Endothelial cell of umbilical vein (primary cell): Measurements from ENCODE around the gene EFNA2. TPM values are rescaled to one million over a fixed set of nuclear protein-coding genes. Genes with fewer than 3 reads are reported as not detected.
"Not testable (repeated sequence)": the region's sequence is repeated elsewhere in the genome, so short reads cannot be mapped to it uniquely, and the experiment has no call there.

Experiments
- BruUV-seq: library from RNA; stranded (reverse); fragments of 400-500 nt; replicated peaks from 2 replicates; lab custom pipeline; 2021; lab: Mats Ljungman, UMichigan
- CTCF ChIA-PET: fragments of 300-600, 350-600 bp; sonication (Branson Sonifier 250); formaldehyde crosslinking; loops from one replicate; lab custom pipeline; 2021; ENCODE audit warnings: antibody characterized with exemption, inconsistent platforms; lab: Charles Lee
- POLR2A ChIA-PET: fragments of 300-600, 350-600 bp; sonication (Branson Sonifier 250); formaldehyde crosslinking; loops from one replicate; lab custom pipeline; 2021; ENCODE audit warnings: antibody characterized with exemption, inconsistent platforms; lab: Charles Lee
- DNase-seq: peaks from one replicate; pipeline ENCODE4 v3.0.0-alpha.2; 2011; ENCODE audit warnings: low read depth, low spot score
- FAIRE-seq: peaks from 2 replicates; lab custom pipeline; 2011; peaks lifted over from hg19 to GRCh38; lab: Jason Lieb, UNC
- H2AFZ ChIP-seq: 2 replicates; pipeline ENCODE4 v1.6.0; 2012; ENCODE audit warnings: low read depth, low read length, control low read depth, inconsistent platforms
- H3K27ac ChIP-seq: 2 replicates; pipeline ENCODE4 v1.5.1; 2011; ENCODE audit warnings: low read depth, mild to moderate bottlenecking, control low read depth, low read length, moderate library complexity; ENCODE audit not compliant: insufficient read depth
- H3K27me3 ChIP-seq, 2 experiments: 2 replicates each; pipeline versions ENCODE4 v1.6.0 to v1.6.1; 2011; ENCODE audit warnings: low read length in 2 of 2, mixed read lengths in 1 of 2; ENCODE audit not compliant: control insufficient read depth in 2 of 2, insufficient read depth in 2 of 2
- H3K36me3 ChIP-seq, 2 experiments: 2 replicates in 1 of 2; 3 replicates in 1 of 2; pipeline ENCODE4 v1.5.1; 2011; ENCODE audit warnings: low read length in 2 of 2, mild to moderate bottlenecking in 1 of 2, moderate library complexity in 1 of 2; ENCODE audit not compliant: control insufficient read depth in 2 of 2, insufficient read depth in 2 of 2; ENCODE audit errors: extremely low read depth in 1 of 2
- H3K4me1 ChIP-seq: 3 replicates; pipeline ENCODE4 v1.5.1; 2011; ENCODE audit warnings: mild to moderate bottlenecking, low read length; ENCODE audit not compliant: control insufficient read depth, insufficient read depth; ENCODE audit errors: extremely low read depth
- H3K4me2 ChIP-seq: 2 replicates; pipeline ENCODE4 v1.6.1; 2011; ENCODE audit warnings: low read length, control low read depth, mixed read lengths; ENCODE audit not compliant: insufficient read depth
- H3K4me3 ChIP-seq, 3 experiments: fragments of 200-600 bp in 1 of 3; sonication (generic), shearing (Covaris generic) in 1 of 3; replicated peaks in 1 of 3; 2 replicates each; pipeline ENCODE4 v1.5.1; 2011 to 2016; ENCODE audit warnings: control low read depth in 3 of 3, low read length in 3 of 3, mild to moderate bottlenecking in 2 of 3, inconsistent platforms in 1 of 3, low read depth in 1 of 3, moderate library complexity in 1 of 3; ENCODE audit not compliant: insufficient read depth in 1 of 3
- H3K79me2 ChIP-seq: 2 replicates; pipeline ENCODE4 v1.6.0; 2012; ENCODE audit warnings: low read length, inconsistent platforms; ENCODE audit not compliant: control insufficient read depth, insufficient read depth
- H3K9ac ChIP-seq: replicated peaks from 2 replicates; pipeline ENCODE3; 2011; ENCODE audit warnings: low read length, control low read depth; ENCODE audit not compliant: insufficient read depth; ENCODE audit errors: extremely low read depth
- H3K9me1 ChIP-seq: replicated peaks from 3 replicates; pipeline ENCODE4 v1.6.0; 2011; ENCODE audit warnings: mild to moderate bottlenecking, low read length; ENCODE audit not compliant: control insufficient read depth, insufficient read depth; ENCODE audit errors: extremely low read depth
- H3K9me3 ChIP-seq: replicated peaks from 2 replicates; pipeline ENCODE4 v1.5.1; 2012; ENCODE audit warnings: low read length, inconsistent platforms; ENCODE audit not compliant: control insufficient read depth, insufficient read depth
- H4K20me1 ChIP-seq: replicated peaks from 2 replicates; pipeline ENCODE3; 2011; ENCODE audit warnings: mild to moderate bottlenecking, low read length; ENCODE audit not compliant: control insufficient read depth, insufficient read depth; ENCODE audit errors: extremely low read depth
- EZH2 ChIP-seq: IDR thresholded peaks from 2 replicates; pipeline ENCODE4 v1.6.1; 2012; ENCODE audit warnings: borderline replicate concordance, low read depth, mild to moderate bottlenecking, moderate library complexity, low read length, inconsistent platforms; ENCODE audit not compliant: severe bottlenecking
- FOS ChIP-seq: IDR thresholded peaks from 2 replicates; pipeline ENCODE4 v1.6.1; 2011; ENCODE audit warnings: mild to moderate bottlenecking, low read length, moderate library complexity, borderline replicate concordance; ENCODE audit not compliant: insufficient read depth
- GATA2 ChIP-seq: IDR thresholded peaks from 2 replicates; pipeline ENCODE4 v1.7.0; 2011; ENCODE audit warnings: low read depth, mild to moderate bottlenecking, moderate library complexity, mixed read lengths, low read length; ENCODE audit not compliant: insufficient read length, insufficient read depth
- JUN ChIP-seq: IDR thresholded peaks from 2 replicates; pipeline ENCODE4 v1.6.1; 2011; ENCODE audit warnings: borderline replicate concordance, low read depth; ENCODE audit not compliant: insufficient read length, insufficient read depth
- MYC ChIP-seq: IDR thresholded peaks from one replicate; pipeline ENCODE4 v1.6.1; 2011; ENCODE audit warnings: mild to moderate bottlenecking, low read depth, low read length
- POLR2A ChIP-seq: IDR thresholded peaks from 2 replicates; pipeline ENCODE4 v1.6.1; 2012; ENCODE audit warnings: low read depth, mild to moderate bottlenecking, control low read depth, low read length
- POLR2AphosphoS5 ChIP-seq: IDR thresholded peaks from 2 replicates; pipeline ENCODE4 v1.6.1; 2012; ENCODE audit warnings: low read depth, mild to moderate bottlenecking, control low read depth, low read length, moderate library complexity; ENCODE audit not compliant: insufficient read depth
- dilution Hi-C: fragments of 300-500 bp; cut with MboI; formaldehyde crosslinking; loops from one replicate; pipeline ENCODE4 v1.15.0; 2019; ENCODE audit warnings: low sequenced_read_pairs; ENCODE audit not compliant: extremely low pct_ligation_motif_present
- intact Hi-C: fragments of 100-400 bp; cut with micrococcal nuclease; formaldehyde crosslinking; loops from one replicate; pipeline ENCODE4 v1.10.0; 2022
- polyA plus RNA-seq, 4 experiments: library from polyadenylated mRNA; depleted of rRNA in 3 of 4; stranded (reverse) in 3 of 4; unstranded in 1 of 4; fragments of >200 nt; gene quantifications; 2 replicates each; pipeline versions ENCODE4 v1.2.1 to v1.2.3, GENCODE V29; 2011 to 2012; ENCODE audit warnings: missing spikeins in 1 of 4
- total RNA-seq: library from RNA; stranded (reverse); gene quantifications from 2 replicates; pipeline ENCODE4 v1.2.3, GENCODE V29; 2021
- TF ChIP-seq, protein P1 (sequence below), 2 donors: IDR thresholded peaks; 1 replicate in 1 of 2; 2 replicates in 1 of 2; pipeline ENCODE4 v1.5.1; 2011; ENCODE audit warnings: low read length in 2 of 2, mild to moderate bottlenecking in 2 of 2, moderate library complexity in 2 of 2, control low read depth in 1 of 2, inconsistent platforms in 1 of 2, low read depth in 1 of 2; ENCODE audit not compliant: insufficient read depth in 1 of 2; ENCODE audit errors: extremely low read depth in 1 of 2
- TF ChIP-seq, protein P2 (sequence below): IDR thresholded peaks from 2 replicates; pipeline ENCODE4 v1.6.1; 2011; ENCODE audit not compliant: insufficient read depth, insufficient read length

The EFNA2 gene
- total and polyA plus RNA-seq, 2 donors (not counting 3 experiments of a cell fraction or from before 2014, with no cell fraction given) = 0.52 to 1.1 TPM

DNA sequence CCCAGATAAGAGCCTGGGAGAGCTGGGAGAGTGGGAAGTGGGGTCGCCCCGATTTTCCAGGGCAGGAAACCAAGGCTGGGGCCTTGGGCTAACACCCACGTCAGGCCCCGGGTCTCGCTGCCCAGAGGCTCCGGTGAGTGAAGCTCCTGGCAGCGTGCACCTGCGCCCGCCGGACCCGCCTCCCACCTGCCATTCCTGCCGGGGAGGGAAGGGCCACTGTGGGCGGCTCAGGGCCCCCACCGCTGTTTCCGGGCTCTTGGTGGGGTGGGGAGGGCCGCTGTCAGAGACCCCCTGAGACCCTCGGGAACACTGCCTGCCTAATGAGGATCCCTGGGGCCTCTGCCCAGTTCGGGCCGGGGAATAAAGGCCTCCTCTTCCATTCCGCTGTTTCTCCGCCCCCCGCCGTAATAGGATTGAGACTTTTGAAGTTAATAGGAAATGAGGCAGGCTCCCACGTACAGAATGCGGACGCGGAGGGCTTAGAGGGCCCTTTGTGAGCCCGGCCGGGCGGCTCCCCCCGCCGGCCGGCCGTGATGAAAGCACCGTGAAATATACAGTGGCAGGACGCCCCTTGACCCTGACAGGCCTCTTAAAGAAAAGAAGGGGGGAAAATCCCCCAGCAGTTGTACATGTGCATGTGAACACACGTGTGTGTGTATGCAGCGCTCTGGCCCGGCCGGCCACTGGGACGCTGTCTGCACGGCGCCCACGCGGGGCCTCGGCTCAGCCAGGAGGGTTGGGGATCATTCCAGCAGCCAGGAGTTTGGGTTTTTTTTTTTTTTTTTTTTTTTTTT, 33.2 kb downstream of the EFNA2 start:
- Histone ChIP-seq H3K9me3 (no peaks in the 10 kb centered on the region), H4K20me1 (no peaks in the 10 kb centered on the region), H3K36me3 (no peaks in the 10 kb centered on the region), H3K27me3 (peaks cover 17 to 18% of the 10 kb centered on the region in 2 experiments), H3K4me1 (peaks cover 3% of the 10 kb centered on the region), H3K9me1 (no peaks in the 10 kb centered on the region), H3K79me2 (no peaks in the 10 kb centered on the region), H3K27ac (no peak overlapping the region), H3K4me3 (no peak overlapping the region), H3K4me2 (no peak overlapping the region), H3K9ac (no peak overlapping the region), H2AFZ (no peak overlapping the region)
- intact Hi-C loops (loop anchor here (5.0 kb wide), 1 partner anchor 63 kb away; the partner anchor contains the start of gene NDUFS7), dilution Hi-C loops (no loop called here)
- no peak for TF ChIP-seq POLR2AphosphoS5
- no peak for TF ChIP-seq GATA2
- TF ChIP-seq EZH2 = no peak
- TF ChIP-seq MYC = no peak
- TF ChIP-seq POLR2A = no peak
- TF ChIP-seq FOS = no peak
- TF ChIP-seq, protein P1, sequence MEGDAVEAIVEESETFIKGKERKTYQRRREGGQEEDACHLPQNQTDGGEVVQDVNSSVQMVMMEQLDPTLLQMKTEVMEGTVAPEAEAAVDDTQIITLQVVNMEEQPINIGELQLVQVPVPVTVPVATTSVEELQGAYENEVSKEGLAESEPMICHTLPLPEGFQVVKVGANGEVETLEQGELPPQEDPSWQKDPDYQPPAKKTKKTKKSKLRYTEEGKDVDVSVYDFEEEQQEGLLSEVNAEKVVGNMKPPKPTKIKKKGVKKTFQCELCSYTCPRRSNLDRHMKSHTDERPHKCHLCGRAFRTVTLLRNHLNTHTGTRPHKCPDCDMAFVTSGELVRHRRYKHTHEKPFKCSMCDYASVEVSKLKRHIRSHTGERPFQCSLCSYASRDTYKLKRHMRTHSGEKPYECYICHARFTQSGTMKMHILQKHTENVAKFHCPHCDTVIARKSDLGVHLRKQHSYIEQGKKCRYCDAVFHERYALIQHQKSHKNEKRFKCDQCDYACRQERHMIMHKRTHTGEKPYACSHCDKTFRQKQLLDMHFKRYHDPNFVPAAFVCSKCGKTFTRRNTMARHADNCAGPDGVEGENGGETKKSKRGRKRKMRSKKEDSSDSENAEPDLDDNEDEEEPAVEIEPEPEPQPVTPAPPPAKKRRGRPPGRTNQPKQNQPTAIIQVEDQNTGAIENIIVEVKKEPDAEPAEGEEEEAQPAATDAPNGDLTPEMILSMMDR (IDR thresholded peaks at IDR 0.05; ENCODE audit: extremely low read depth in 1 of 2, insufficient read depth in 1 of 2, low read depth in 1 of 2, low read length in 2 of 2) = no peak
- TF ChIP-seq JUN = no peak
- TF ChIP-seq, protein P2, sequence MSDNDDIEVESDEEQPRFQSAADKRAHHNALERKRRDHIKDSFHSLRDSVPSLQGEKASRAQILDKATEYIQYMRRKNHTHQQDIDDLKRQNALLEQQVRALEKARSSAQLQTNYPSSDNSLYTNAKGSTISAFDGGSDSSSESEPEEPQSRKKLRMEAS = no peak
- no peak for FAIRE-seq
- POLR2A ChIA-PET = no interaction called here
- no TSS peak for BruUV-seq
- CTCF ChIA-PET = no interaction called here
- no peak for DNase-seq

DNA sequence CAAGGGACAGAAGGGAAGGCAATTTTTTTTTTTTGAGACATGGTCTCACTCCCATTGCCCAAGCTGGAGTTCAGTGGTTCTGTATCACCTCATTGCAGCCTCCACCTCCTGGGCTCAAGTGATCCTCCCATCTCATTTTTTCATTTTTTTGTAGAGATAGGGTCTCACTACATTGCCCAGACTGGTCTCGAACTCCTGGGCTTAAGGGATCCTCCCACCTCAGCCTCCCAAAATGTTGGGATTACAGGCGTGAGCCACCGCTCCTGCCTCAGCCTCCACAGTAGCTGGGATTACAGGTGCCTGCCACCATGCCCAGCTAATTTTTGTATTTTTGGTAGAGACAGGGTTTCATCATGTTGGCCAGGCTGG, 34.6 kb downstream of the EFNA2 start:
- H3K9me3 ChIP-seq, H3K4me3 ChIP-seq, H3K36me3 ChIP-seq, H4K20me1 ChIP-seq, H3K4me2 ChIP-seq, intact Hi-C loops, dilution Hi-C loops, H3K27ac ChIP-seq, H3K9ac ChIP-seq, DNase-seq, H3K4me1 ChIP-seq, POLR2A ChIA-PET, FAIRE-seq, CTCF ChIA-PET, H2AFZ ChIP-seq, H3K9me1 ChIP-seq, H3K79me2 ChIP-seq, BruUV-seq: not testable (repeated sequence)
- peaks cover 17 to 18% of the 10 kb centered on the region in 2 experiments for H3K27me3 ChIP-seq
